ENCODE measurements around the gene SPO11. TPM values are rescaled to one million over a fixed set of nuclear protein-coding genes. Genes with fewer than 3 reads are reported as not detected.

Gene SPO11
- total RNA-seq, 3 donors from 2014 or later: not detected

GRCh38 chr20:57332105-57333089 is 2.8 kb downstream of the SPO11 start:
- TF ChIP-seq CTCF (IDR thresholded peaks at IDR 0.05): peak in 2 of 3 donors; percentile 10 to 48
- TF ChIP-seq POLR2AphosphoS5 (IDR thresholded peaks at IDR 0.05): no peak
- Histone ChIP-seq H3K4me1 (no peaks in the 10 kb centered on the region), H3K27me3 (peaks cover 0 to 5% of the 10 kb centered on the region in 2 donors), H3K9me3 (no peaks in the 10 kb centered on the region), H3K27ac (no peak overlapping the region), H3K36me3 (no peaks in the 10 kb centered on the region), H3K4me3 (no peak overlapping the region)
- intact Hi-C loops (cut with DNase I; ENCODE audit: low total_unique reads): no loop called here
- DNase-seq (ENCODE audit: low spot score in 2 of 2): no peak

DNA sequence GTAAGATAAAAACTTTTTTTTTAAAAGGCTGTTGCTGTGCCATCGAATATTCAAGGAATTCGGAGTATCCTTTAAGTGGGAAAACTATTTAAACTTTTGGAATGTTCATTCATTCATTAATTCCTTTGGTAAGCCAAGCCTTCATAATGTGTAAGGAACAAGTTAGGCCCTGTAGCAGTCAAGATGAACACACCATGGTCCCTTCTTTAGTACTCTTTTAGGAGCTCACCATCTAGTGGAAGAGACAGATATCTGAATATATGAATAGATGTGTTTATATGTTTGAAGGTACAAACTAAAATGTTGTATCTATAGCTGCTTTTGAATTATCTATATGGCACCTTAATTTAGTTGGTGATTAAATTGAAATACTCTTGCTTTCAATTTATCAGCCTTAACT is 5.8 kb downstream of the SPO11 start:
- TF ChIP-seq POLR2AphosphoS5 (IDR thresholded peaks at IDR 0.05): no peak
- no peak for TF ChIP-seq CTCF (IDR thresholded peaks at IDR 0.05)
- TF ChIP-seq POLR2A (IDR thresholded peaks at IDR 0.05): no peak

GRCh38 chr20:57341663-57342062 is 12.1 kb downstream of the SPO11 start:
- intact Hi-C loops (cut with DNase I; ENCODE audit: low total_unique reads): loop anchor here (10.0 kb wide), 1 partner anchor 247 kb away; no protein-coding TSS in a partner anchor
- Histone ChIP-seq H3K27ac (no peak overlapping the region), H3K9me3 (no peaks in the 10 kb centered on the region), H3K4me1 (no peaks in the 10 kb centered on the region), H3K4me3 (no peak overlapping the region), H3K27me3 (no peaks in the 10 kb centered on the region), H3K36me3 (no peaks in the 10 kb centered on the region)
- no peak for DNase-seq (ENCODE audit: low spot score in 2 of 2)
- TF ChIP-seq CTCF (IDR thresholded peaks at IDR 0.05): no peak
- TF ChIP-seq POLR2AphosphoS5 (IDR thresholded peaks at IDR 0.05): no peak
- no peak for TF ChIP-seq POLR2A (IDR thresholded peaks at IDR 0.05)

More for the DNA sequence above, 5.8 kb downstream of the SPO11 start:
- Histone ChIP-seq H3K27ac (no peak overlapping the region), H3K9me3 (no peaks in the 10 kb centered on the region), H3K36me3 (no peaks in the 10 kb centered on the region), H3K4me1 (no peaks in the 10 kb centered on the region), H3K27me3 (peaks cover 0 to 5% of the 10 kb centered on the region in 2 donors), H3K4me3 (no peak overlapping the region)
- no peak for DNase-seq (ENCODE audit: low spot score in 2 of 2)
- intact Hi-C loops (cut with DNase I; ENCODE audit: low total_unique reads): no loop called here

- DNase-seq (ENCODE audit: low spot score in 2 of 2): no peak
- intact Hi-C loops (cut with DNase I; ENCODE audit: low total_unique reads): loop anchor here (10.0 kb wide), 1 partner anchor 248 kb away; no protein-coding TSS in a partner anchor
- Histone ChIP-seq H3K36me3 (no peaks in the 10 kb centered on the region), H3K4me1 (no peaks in the 10 kb centered on the region), H3K27ac (no peak overlapping the region), H3K9me3 (no peaks in the 10 kb centered on the region), H3K27me3 (no peaks in the 10 kb centered on the region), H3K4me3 (no peak overlapping the region)
- TF ChIP-seq POLR2AphosphoS5 (IDR thresholded peaks at IDR 0.05) (no peak), POLR2A (IDR thresholded peaks at IDR 0.05) (no peak)
Measured at GRCh38 chr20:57342829-57343228, 13.2 kb downstream of the SPO11 start.

- no peak overlapping the region for H3K4me3 ChIP-seq
- H3K27ac ChIP-seq: no peak overlapping the region
- peak; percentile 64 to 75 for DNase-seq (ENCODE audit: low spot score in 2 of 2)
- intact Hi-C loops (cut with DNase I; ENCODE audit: low total_unique reads): loop anchor here (10.0 kb wide), 1 partner anchor 252 kb away; no protein-coding TSS in a partner anchor
- H3K4me1 ChIP-seq: no peaks in the 10 kb centered on the region
- no peak for TF ChIP-seq POLR2AphosphoS5 (IDR thresholded peaks at IDR 0.05)
- TF ChIP-seq POLR2A (IDR thresholded peaks at IDR 0.05): no peak
- TF ChIP-seq CTCF (IDR thresholded peaks at IDR 0.05): peak; percentile 54 to 80 (median 74)
- H3K27me3 ChIP-seq: no peaks in the 10 kb centered on the region
- H3K9me3 ChIP-seq: no peaks in the 10 kb centered on the region
- H3K36me3 ChIP-seq: no peaks in the 10 kb centered on the region
Measured at GRCh38 chr20:57346477-57346876, 16.9 kb downstream of the SPO11 start.
